Hematopoietic multipotent progenitor cell treated with erythropoietin and hydrocortisone succinate and interleukin-3 and kit ligand, for 4 days (in vitro differentiated cells): ENCODE measurements around the gene CPLX3.
A peak's percentile ranks its signal among the peaks of the same experiment; 100 is the strongest.
"Not testable (repeated sequence)": the region's sequence is repeated elsewhere in the genome, so short reads cannot be mapped to it uniquely, and the experiment has no call there.

Experiments used
- DNase-seq: peaks from one replicate; pipeline ENCODE4 v3.0.0-alpha.2; 2015

CPLX3 gene, protein sequence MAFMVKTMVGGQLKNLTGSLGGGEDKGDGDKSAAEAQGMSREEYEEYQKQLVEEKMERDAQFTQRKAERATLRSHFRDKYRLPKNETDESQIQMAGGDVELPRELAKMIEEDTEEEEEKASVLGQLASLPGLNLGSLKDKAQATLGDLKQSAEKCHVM

GRCh38 chr15:74826364-74826819 is at the start of gene CPLX3:
TSS of gene CPLX3 (plus strand) at chr15:74826627. CDS start at chr15:74826704, 77 bp downstream.
- DNase-seq, result peak; percentile 66

GRCh38 chr15:74776821-74777768 is 49.3 kb upstream of the CPLX3 start:
- DNase-seq, result peak; percentile 91

DNA sequence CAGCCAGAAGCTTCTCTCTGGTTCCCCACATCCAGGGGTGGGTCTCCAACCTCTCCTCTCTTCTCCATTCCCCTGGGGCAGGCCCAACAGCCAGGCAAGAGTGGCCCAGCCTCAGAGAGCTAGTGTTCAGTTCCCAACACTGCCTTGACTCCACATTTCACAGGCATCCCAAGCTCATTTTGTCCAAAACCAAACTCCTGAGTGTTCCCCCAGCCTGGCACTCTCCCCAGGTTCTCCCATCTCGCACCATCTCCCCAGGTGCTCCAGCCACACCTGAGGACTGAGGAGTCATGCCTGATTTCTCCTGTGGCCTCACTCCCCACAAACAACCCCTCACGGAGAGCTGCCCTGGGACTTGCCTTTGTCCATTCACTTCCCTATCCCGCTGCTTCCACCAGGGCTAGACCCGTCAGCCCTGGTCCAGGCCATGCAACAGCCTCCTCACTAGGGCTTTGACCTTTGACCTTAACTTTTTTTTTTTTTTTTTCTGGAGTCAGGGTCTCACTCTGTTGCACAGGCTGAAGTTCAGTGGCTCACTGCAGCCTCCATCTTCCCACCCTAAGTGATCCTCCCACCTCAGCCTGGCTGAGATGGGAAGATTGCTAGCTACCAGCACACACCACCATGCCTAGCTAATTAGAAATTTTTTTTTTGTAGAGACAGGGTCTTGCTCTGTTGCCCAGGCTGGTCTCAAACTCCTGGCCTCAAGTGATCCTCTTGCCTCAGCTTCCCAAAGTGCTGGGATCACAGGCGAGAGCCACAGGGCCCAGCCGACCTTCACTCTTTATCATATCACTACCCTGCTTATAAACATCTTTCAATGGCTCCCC is 48.4 kb upstream of the CPLX3 start:
- no peak for DNase-seq

GRCh38 chr15:74778599-74778970 is 47.8 kb upstream of the CPLX3 start:
- DNase-seq, result no peak

GRCh38 chr15:74779162-74779648 is 47.2 kb upstream of the CPLX3 start:
- peak; percentile 34 for DNase-seq

- peak; percentile 85 for DNase-seq
These were observed 45.6 kb upstream of the CPLX3 start for GRCh38 chr15:74780523-74781430.

DNA sequence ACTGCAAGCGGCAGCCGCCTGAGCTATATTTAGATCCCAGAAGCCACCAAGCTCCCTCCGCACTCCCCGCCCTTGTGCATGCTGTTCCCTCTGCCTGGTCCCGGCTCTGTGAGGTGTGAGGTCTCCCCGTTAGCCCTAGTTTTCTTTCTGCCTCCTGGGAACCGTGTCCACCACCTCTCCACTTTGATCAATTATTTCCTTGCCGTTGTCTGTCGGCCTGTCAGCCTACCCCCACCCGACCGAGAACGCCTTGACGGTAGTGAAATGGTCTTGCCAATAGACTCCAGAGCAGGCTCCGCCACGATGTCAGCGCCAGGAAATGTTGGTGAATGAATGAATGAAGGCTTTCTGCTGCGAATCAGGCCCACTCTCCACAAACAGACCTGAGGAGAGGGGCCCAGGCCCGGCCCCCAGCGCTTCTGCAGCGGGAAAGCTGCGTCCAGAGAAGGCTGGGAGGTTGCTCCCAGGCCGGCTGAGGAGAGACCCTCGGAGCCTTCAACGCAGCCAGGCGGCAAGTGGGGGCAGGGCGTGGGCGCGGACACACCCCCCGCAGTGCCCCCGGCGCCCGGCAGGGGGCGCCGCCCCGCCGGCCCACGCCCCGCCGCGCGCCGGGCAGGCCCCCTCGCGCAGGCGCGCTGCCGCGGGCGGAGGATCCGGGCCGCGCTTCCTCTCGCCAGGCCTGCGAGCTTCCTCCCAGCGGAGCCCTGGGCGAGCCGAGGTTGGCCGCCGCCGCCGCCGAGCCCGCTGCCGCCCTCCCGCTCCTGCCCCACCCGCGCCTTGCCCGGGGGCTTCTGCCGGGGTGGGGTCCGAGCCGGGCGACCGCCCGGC is 44.8 kb upstream of the CPLX3 start, which contains the start of gene CSK:
Gene CSK, plus strand, starts transcription at position 650 of the 828 bp plus-strand sequence. CDS start 16,218 bp downstream, outside the sequence.
- peak; percentile 91 for DNase-seq

- DNase-seq, result peak; percentile 78
These were observed 44.0 kb upstream of the CPLX3 start for GRCh38 chr15:74782259-74783071.

- peak; percentile 87 for DNase-seq
These were observed 43.2 kb upstream of the CPLX3 start for GRCh38 chr15:74783072-74783807.

- peak; percentile 40 for DNase-seq
These were observed 42.6 kb upstream of the CPLX3 start for GRCh38 chr15:74783808-74784175.

GRCh38 chr15:74784426-74785193 is 41.8 kb upstream of the CPLX3 start:
- peak; percentile 57 for DNase-seq

- peak; percentile 77 for DNase-seq
These were observed 41.0 kb upstream of the CPLX3 start for GRCh38 chr15:74785194-74786032.

DNA sequence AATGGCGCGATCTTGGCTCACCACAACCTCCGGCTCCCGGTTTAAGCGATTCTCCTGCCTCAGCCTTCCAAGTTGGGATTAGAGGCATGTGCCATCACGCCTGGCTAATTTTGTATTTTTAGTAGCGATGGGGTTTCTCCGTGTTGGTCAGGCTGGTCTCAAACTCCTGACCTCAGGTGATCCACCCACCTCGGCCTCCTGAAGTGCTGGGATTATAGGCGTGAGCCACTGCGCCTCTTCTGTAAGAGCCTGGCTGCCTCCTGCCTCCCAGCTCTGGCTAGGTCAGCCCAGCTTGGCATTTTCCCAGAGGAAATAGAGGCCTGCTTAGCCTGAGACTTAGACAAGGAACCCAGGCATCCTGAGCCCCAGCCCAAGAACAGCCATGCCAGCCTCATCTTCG is 40.3 kb upstream of the CPLX3 start:
- not testable (repeated sequence) for DNase-seq

DNA sequence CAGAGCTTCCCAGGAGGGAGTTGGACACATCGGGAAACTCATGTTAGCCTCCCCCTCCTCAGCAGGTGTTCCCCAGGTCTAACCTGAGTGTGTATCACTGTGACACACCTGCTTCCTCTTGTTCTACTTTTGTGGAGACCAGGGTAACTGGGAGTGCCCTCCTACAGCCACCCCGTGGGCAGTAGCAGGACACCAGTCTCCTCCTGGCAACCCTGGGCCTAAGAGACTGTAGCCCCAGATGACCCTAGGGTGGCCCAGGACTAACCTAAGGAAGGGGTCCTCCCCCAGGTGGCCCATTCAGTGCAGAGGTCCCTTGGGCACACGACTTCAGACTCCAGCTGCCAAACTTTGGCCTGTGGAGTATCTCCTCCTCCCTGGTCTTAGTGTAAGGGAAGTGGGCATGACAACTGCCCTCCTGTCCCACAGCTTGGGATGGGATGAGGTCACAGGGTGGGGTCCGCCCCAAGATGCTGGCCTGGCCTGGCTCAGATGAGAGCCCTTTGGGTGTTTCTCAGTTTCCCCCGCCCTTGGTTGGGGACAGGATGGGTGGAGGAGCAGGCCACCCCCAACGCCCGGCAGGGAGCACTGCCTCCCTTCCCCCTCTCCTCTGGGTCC is 39.8 kb upstream of the CPLX3 start:
- peak; percentile 44 for DNase-seq

DNA sequence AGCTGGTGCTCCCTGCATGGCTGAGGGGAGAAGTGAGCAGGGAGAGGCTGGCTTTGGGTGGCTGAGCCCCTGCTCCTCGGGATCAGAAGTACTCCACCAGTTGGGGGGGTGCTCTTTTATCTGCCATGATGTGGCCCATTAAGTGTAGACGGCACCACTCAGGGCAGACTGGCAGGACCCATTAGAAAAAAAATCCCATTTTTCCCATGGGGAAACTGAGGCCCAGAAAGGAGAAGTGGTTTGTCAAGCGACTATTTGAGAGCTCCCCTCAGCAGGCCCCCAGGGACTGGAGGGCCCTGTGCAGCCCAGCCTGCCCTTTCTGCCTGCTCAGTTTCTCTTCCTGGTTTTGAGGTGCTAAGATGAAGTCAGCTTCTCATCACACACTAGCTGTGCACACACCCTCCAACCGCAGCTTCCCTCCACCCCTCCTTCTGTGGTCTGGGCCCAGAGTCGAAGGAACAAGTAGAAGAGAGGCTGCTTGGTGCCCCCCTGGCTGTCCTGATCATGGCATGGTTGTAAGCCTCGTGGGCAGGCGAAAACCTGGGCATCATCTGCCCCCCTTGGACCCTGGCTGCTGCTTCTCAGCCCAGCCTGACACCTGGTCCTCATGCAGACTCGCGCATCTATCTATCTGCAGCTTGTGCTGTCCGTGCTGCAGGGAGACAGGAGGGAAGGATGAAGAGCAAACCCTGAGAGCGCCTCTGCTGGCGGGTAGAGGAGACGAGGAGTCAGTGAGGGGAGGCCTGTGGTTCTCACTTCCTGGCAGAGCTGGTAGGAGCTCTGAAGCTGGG is 39.0 kb upstream of the CPLX3 start:
- peak; percentile 98 for DNase-seq

DNA sequence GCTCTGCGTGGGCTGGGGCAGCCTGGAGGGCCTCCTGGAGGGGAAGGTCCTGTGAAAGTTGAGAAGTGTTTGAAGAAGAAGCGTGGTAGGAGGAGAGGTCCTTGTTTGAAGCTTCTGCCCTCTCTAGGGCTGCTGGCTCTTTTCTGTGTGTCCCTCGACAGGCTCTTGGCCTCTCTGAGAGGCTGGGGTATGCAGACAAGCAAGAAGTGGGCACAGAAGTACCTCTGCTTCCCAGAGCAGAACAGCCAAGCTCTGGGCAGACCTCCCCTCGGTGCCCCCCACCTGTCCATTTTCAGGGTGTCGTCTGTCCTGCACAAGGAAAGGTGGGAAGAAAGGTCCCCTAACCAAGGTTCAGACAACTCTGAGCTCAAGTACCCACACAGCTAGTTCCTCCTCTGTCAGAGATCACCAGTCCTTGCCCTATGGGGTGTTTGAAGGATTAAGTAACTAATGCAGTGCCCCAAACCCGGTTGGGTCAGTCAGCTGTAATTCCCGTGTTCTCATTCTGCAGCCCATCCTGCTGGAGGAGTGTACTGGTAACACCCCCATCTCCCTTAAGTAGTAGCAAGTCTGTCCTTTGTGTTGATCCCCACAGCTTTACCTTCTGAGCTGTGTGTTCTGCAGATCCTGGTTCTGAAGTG is 38.3 kb upstream of the CPLX3 start:
- DNase-seq, result peak; percentile 48
